Neutrophil (primary cell): ENCODE measurements around the gene KCNJ9.

Source experiments
- H3K27ac ChIP-seq: fragments of 200-600 bp; sonication (generic); 2 replicates; pipeline ENCODE4 v1.5.1; 2016; ENCODE audit warnings: mild to moderate bottlenecking, moderate library complexity
- H3K27me3 ChIP-seq: fragments of 200-600 bp; sonication (generic); 2 replicates; pipeline ENCODE4 v1.6.0; 2016; ENCODE audit warnings: mild to moderate bottlenecking
- H3K36me3 ChIP-seq: fragments of 200-600 bp; sonication (generic); 2 replicates; pipeline ENCODE4 v1.5.1; 2017
- H3K4me1 ChIP-seq, 2 experiments: fragments of 200-600 bp in 1 of 2; sonication (generic) in 1 of 2; 1 replicate in 1 of 2; 2 replicates in 1 of 2; pipeline versions ENCODE4 v1.5.1 to v1.6.1; 2013 to 2016; ENCODE audit warnings: low read depth in 1 of 2, low read length in 1 of 2, mild to moderate bottlenecking in 1 of 2, moderate library complexity in 1 of 2; ENCODE audit not compliant: control insufficient read depth in 1 of 2, insufficient read depth in 1 of 2
- H3K4me3 ChIP-seq, 2 experiments: fragments of 200-600 bp in 1 of 2; sonication (generic) in 1 of 2; 1 replicate in 1 of 2; 2 replicates in 1 of 2; pipeline ENCODE4 v1.5.1; 2013 to 2016; ENCODE audit warnings: low read depth in 1 of 2, low read length in 1 of 2, mild to moderate bottlenecking in 1 of 2, moderate library complexity in 1 of 2
- H3K9me3 ChIP-seq: fragments of 200-600 bp; sonication (generic); 2 replicates; pipeline ENCODE4 v1.5.1; 2016
- CTCF ChIP-seq: fragments of 200-600 bp; sonication (generic); IDR thresholded peaks from 2 replicates; pipeline ENCODE4 v1.5.1; 2016; ENCODE audit warnings: antibody characterized with exemption

Gene KCNJ9

GRCh38 chr1:160133990-160134770, 52.8 kb downstream of the KCNJ9 start:
- no peak for TF ChIP-seq CTCF
- Histone ChIP-seq H3K4me3 (no peak overlapping the region), H3K9me3 (no peaks in the 10 kb centered on the region), H3K36me3 (no peaks in the 10 kb centered on the region), H3K27me3 (no peaks in the 10 kb centered on the region), H3K27ac (no peak overlapping the region), H3K4me1 (no peaks in the 10 kb centered on the region)

GRCh38 chr1:160134791-160135572, 53.6 kb downstream of the KCNJ9 start:
- Histone ChIP-seq H3K4me3 (no peak overlapping the region), H3K27me3 (no peaks in the 10 kb centered on the region), H3K27ac (no peak overlapping the region), H3K9me3 (no peaks in the 10 kb centered on the region), H3K36me3 (no peaks in the 10 kb centered on the region), H3K4me1 (no peaks in the 10 kb centered on the region)
- no peak for TF ChIP-seq CTCF

DNA sequence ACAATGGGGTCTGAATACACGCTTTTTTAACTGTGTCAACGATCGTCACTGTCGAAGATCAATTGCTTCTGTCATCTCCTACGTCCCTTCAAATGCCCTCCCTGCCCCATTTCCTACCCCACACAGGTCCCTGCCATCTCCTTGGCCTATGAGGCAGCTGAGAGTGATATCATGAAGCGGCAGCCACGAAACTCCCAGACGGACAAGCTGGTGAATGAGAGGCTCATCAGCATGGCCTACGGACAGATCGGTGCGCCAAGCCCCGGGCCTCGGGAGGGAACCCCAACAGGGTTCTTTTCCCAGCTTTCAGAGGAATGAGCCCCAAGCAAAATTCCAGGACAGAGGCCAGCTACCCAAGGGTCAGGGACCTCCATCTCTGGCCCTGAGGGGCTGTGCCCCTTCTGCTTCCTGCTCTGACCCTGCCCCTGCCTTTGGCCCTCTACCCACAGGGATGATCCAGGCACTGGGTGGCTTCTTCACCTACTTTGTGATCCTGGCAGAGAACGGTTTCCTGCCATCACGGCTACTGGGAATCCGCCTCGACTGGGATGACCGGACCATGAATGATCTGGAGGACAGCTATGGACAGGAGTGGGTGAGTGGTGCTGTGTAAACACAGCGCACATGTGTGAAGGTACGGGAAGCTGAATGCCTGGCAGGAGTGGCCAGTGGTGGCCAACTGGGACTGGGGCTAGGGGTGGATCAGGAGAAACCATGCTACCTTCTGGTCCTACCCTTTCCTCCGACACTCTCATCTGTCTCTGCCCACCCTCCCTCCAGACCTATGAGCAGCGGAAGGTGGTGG, 55.0 kb downstream of the KCNJ9 start:
- no peaks in the 10 kb centered on the region for H3K36me3 ChIP-seq

GRCh38 chr1:160136926-160137200, 55.5 kb downstream of the KCNJ9 start:
- Histone ChIP-seq H3K4me3 (no peak overlapping the region), H3K4me1 (no peaks in the 10 kb centered on the region), H3K27me3 (no peaks in the 10 kb centered on the region), H3K9me3 (no peaks in the 10 kb centered on the region), H3K36me3 (no peaks in the 10 kb centered on the region), H3K27ac (no peak overlapping the region)
- no peak for TF ChIP-seq CTCF

More for the DNA sequence above, 55.0 kb downstream of the KCNJ9 start:
- TF ChIP-seq CTCF = no peak
- no peaks in the 10 kb centered on the region for H3K27me3 ChIP-seq
- H3K9me3 ChIP-seq = no peaks in the 10 kb centered on the region
- no peak overlapping the region for H3K27ac ChIP-seq
- H3K4me1 ChIP-seq = no peaks in the 10 kb centered on the region
- H3K4me3 ChIP-seq = no peak overlapping the region

DNA sequence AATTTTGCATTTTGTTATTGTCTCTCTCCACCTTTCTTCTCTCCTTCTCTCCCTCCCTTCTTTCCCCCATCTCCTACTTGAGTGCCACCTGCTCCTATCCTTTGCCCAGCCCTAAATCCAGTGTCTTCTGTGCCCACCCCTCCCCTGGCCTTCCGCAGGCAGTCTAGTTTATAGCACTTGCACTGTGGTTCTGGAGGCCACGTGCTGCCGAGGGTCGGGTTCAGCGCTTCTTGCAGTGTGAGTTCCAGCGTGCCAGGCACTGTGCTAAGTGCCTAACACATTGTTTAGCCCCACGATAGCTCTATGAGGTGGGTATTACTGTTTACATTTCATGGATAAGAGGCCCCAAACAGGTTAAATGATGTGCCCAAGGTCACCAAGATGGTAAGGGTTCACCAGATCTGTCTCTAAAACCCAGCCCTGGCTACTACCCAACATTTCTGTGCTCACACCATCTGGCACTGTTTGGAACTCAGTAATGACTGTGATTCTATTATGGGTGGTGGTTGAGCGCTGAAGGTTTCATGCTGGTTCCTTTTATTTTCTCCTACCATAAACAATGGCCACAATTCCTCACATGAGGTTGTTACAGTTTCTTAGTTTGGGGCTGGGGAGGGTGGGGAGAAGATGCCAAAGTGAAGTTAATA, 56.0 kb downstream of the KCNJ9 start:
- H3K36me3 ChIP-seq = no peaks in the 10 kb centered on the region

More for the DNA sequence above, 56.0 kb downstream of the KCNJ9 start:
- no peaks in the 10 kb centered on the region for H3K27me3 ChIP-seq
- H3K27ac ChIP-seq = no peak overlapping the region
- no peak for TF ChIP-seq CTCF
- H3K9me3 ChIP-seq = no peaks in the 10 kb centered on the region
- H3K4me3 ChIP-seq = no peak overlapping the region
- H3K4me1 ChIP-seq = no peaks in the 10 kb centered on the region
